Measurements from ENCODE around the gene ZNF438.
"Not testable (repeated sequence)": the region's sequence is repeated elsewhere in the genome, so short reads cannot be mapped to it uniquely, and the experiment has no call there.

Gene ZNF438

GRCh38 chr10:30931094-30931493, 100.6 kb downstream of the ZNF438 start:
- no peak for DNase-seq

GRCh38 chr10:30929901-30930520, 101.7 kb downstream of the ZNF438 start:
- no peak for DNase-seq

- DNase-seq = not testable (repeated sequence)
Measured at GRCh38 chr10:30929311-30929729, 102.3 kb downstream of the ZNF438 start.

GRCh38 chr10:30928742-30929141, 102.9 kb downstream of the ZNF438 start:
- no peak for DNase-seq

- no peak for DNase-seq
Measured at GRCh38 chr10:30918651-30919050, 113.0 kb downstream of the ZNF438 start.

GRCh38 chr10:30917789-30918188, 113.9 kb downstream of the ZNF438 start:
- no peak for DNase-seq

GRCh38 chr10:30917067-30917466, 114.6 kb downstream of the ZNF438 start:
- DNase-seq = no peak

GRCh38 chr10:30915146-30915545, 116.5 kb downstream of the ZNF438 start:
- DNase-seq = no peak

GRCh38 chr10:30911303-30911863, 120.3 kb downstream of the ZNF438 start:
- DNase-seq = no peak

GRCh38 chr10:30903397-30904138, 128.1 kb downstream of the ZNF438 start:
- DNase-seq = no peak

GRCh38 chr10:30902621-30903396, 128.9 kb downstream of the ZNF438 start:
- DNase-seq = no peak

- DNase-seq = not testable (repeated sequence)
Measured at GRCh38 chr10:30901487-30901886, 130.2 kb downstream of the ZNF438 start.

GRCh38 chr10:30898964-30899363, 132.7 kb downstream of the ZNF438 start:
- DNase-seq = no peak

- no peak for DNase-seq
Measured at GRCh38 chr10:30897547-30897946, 134.1 kb downstream of the ZNF438 start.

GRCh38 chr10:30897048-30897447, 134.6 kb downstream of the ZNF438 start:
- no peak for DNase-seq

GRCh38 chr10:30894221-30894620, 137.4 kb downstream of the ZNF438 start:
- no peak for DNase-seq

GRCh38 chr10:30893208-30893607, 138.5 kb downstream of the ZNF438 start:
- no peak for DNase-seq

- DNase-seq = no peak
Measured at GRCh38 chr10:30887839-30888238, 143.8 kb downstream of the ZNF438 start.

- DNase-seq = no peak
Measured at GRCh38 chr10:30885423-30885822, 146.2 kb downstream of the ZNF438 start.

- no peak for DNase-seq
Measured at GRCh38 chr10:30883751-30884150, 147.9 kb downstream of the ZNF438 start.

- no peak for DNase-seq
Measured at GRCh38 chr10:30883116-30883515, 148.5 kb downstream of the ZNF438 start.

- DNase-seq = no peak
Measured at GRCh38 chr10:30882281-30882680, 149.4 kb downstream of the ZNF438 start.

GRCh38 chr10:30878920-30879319, 152.7 kb downstream of the ZNF438 start:
- DNase-seq = no peak
